ENCODE results near the gene LEPROT.

DNA sequence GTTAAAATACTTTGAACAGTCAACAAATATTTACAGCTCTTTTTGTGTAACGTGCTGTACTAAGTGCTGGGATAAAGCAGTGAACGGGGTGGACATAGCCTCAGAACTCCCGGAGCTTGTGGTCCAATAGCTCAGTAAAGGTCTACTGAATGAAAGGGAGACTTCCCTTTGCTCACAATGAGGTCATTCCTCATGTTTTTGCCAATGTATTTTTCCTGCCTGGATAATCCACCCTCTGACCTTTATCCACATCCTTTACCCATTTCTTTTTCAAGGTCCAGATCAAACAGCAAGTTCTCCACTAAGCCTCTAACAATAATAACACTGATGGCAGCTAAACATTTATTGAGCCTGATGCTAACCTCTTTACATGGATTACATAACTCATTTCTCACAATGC is 55.9 kb downstream of the LEPROT start:
- TF ChIP-seq CBFB (CRISPR knock-in tag; IDR thresholded peaks at IDR 0.05; ENCODE audit: low read depth) (no peak), CTCF (IDR thresholded peaks at IDR 0.05) (no peak), HMGXB4 (CRISPR knock-in tag; IDR thresholded peaks at IDR 0.05) (no peak), ZNF281 (CRISPR knock-in tag; IDR thresholded peaks at IDR 0.05) (no peak)
